22Rv1 (cell line): Measurements from ENCODE around the gene GJC2.

ENCODE experiments used
- CTCF ChIP-seq: fragments of 450-650 bp; IDR thresholded peaks from 2 replicates; pipeline ENCODE4 v1.5.1; 2017; ENCODE audit warnings: mild to moderate bottlenecking
- ZFX ChIP-seq: fragments of 450-650 bp; IDR thresholded peaks from 2 replicates; pipeline ENCODE4 v1.6.1; 2017; ENCODE audit warnings: antibody characterized with exemption, borderline replicate concordance

GRCh38 chr1:228141226-228142044, 8.3 kb upstream of the GJC2 start:
- no peak for TF ChIP-seq CTCF
- no peak for TF ChIP-seq ZFX
